Measurements from ENCODE around the gene SENP7.

Gene SENP7

DNA sequence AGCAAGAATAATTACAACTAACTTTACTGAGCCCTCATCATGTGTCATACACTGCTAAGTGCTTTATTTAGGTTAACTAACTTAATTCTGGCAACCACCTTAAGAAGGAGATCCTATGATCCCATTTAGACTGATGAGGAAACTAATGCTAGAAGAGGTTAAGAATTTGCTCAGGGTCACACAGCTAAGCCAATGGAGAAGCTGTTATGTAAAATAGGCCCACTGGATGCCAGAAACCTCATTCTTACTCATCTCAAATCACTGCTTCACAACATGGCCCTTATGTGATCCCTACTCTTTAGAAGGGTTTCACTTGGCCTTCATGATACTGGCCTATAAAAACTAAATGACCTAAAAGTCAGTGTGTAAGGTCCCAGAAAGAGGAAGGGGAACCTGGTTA is 233.8 kb downstream of the SENP7 start:
- no peak for ATAC-seq

GRCh38 chr3:101278727-101279126 is 234.3 kb downstream of the SENP7 start:
- no peak for ATAC-seq
- TF ChIP-seq PPARA (CRISPR knock-in tag; IDR thresholded peaks at IDR 0.05; ENCODE audit: borderline replicate concordance) (no peak), ESRRG (CRISPR knock-in tag; IDR thresholded peaks at IDR 0.05) (no peak), PATZ1 (CRISPR knock-in tag; IDR thresholded peaks at IDR 0.05; ENCODE audit: borderline replicate concordance) (no peak), POU6F1 (CRISPR knock-in tag; IDR thresholded peaks at IDR 0.05; ENCODE audit: borderline replicate concordance, low read depth) (no peak), ZC3H10 (CRISPR knock-in tag; IDR thresholded peaks at IDR 0.05) (no peak), OSR1 (CRISPR knock-in tag; IDR thresholded peaks at IDR 0.05) (no peak)
- TF ChIP-seq, protein P1, sequence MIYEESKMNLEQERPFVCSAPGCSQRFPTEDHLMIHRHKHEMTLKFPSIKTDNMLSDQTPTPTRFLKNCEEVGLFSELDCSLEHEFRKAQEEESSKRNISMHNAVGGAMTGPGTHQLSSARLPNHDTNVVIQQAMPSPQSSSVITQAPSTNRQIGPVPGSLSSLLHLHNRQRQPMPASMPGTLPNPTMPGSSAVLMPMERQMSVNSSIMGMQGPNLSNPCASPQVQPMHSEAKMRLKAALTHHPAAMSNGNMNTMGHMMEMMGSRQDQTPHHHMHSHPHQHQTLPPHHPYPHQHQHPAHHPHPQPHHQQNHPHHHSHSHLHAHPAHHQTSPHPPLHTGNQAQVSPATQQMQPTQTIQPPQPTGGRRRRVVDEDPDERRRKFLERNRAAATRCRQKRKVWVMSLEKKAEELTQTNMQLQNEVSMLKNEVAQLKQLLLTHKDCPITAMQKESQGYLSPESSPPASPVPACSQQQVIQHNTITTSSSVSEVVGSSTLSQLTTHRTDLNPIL (CRISPR knock-in tag; IDR thresholded peaks at IDR 0.05; ENCODE audit: low read depth): no peak

More for the DNA sequence above, 233.8 kb downstream of the SENP7 start:
- TF ChIP-seq OSR1 (CRISPR knock-in tag; IDR thresholded peaks at IDR 0.05): no peak
- no peak for TF ChIP-seq TCF4 (CRISPR knock-in tag; IDR thresholded peaks at IDR 0.05; ENCODE audit: borderline replicate concordance)
- TF ChIP-seq BACH2 (CRISPR knock-in tag; IDR thresholded peaks at IDR 0.05; ENCODE audit: borderline replicate concordance): no peak
- no peak for TF ChIP-seq ESRRG (CRISPR knock-in tag; IDR thresholded peaks at IDR 0.05)
- no peak for TF ChIP-seq ZNF70 (CRISPR knock-in tag; IDR thresholded peaks at IDR 0.05)

All from SK-N-SH treated with all-trans-retinoic acid at 6 μM for 48 hours (cell line).